ENCODE measurements around the gene ATP6V1F.

The ATP6V1F gene

DNA sequence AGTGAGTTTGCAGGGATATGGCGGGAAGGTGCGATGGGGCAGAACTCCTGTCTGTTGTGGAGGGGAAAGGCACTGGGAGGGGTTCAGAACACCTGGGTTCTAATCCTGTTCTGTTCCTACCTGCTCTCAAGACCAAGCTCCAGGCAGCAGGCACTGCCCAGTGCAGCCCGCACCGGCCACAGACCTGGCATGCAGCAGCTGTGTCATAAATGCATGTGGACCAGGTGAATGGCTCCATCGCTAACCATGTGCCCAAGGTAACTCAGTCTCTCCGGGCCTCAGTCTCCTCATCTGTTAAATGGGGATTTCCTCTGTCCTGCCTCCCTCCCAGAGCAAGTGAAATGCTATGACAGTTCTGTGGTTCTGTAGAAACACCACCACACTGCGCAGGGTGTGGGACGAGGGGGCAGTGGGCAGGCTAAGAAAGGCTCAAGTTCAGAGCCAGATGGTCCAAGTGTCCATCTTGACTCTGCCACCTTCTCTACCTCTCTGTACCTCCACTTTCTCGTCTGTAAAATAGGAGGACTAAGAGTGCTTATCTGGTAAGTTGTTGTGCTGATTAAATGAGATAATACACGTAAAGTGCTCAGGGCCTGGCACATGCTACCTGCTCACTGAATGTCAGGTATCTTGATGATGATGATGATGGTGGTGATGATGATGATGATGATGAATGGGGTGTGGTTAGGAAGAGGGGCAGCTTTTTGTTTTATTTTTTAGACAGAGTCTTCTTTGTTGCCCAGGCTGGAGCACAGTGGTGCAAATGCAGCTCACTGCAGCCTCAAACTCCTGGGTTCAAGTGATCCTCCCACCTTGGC lies 22.9 kb downstream of the ATP6V1F start:
- peaks cover 0 to 45% of the 10 kb centered on the region in 2 donors for H3K27me3 ChIP-seq
- no peak for DNase-seq
- H3K9me3 ChIP-seq = no peaks in the 10 kb centered on the region
- no peak overlapping the region for H3K27ac ChIP-seq
- H3K4me1 ChIP-seq = no peaks in the 10 kb centered on the region
- no peaks in the 10 kb centered on the region for H3K36me3 ChIP-seq
- intact Hi-C loops (cut with DNase I; ENCODE audit: low total_unique reads) = no loop called here
- TF ChIP-seq, protein P1, sequence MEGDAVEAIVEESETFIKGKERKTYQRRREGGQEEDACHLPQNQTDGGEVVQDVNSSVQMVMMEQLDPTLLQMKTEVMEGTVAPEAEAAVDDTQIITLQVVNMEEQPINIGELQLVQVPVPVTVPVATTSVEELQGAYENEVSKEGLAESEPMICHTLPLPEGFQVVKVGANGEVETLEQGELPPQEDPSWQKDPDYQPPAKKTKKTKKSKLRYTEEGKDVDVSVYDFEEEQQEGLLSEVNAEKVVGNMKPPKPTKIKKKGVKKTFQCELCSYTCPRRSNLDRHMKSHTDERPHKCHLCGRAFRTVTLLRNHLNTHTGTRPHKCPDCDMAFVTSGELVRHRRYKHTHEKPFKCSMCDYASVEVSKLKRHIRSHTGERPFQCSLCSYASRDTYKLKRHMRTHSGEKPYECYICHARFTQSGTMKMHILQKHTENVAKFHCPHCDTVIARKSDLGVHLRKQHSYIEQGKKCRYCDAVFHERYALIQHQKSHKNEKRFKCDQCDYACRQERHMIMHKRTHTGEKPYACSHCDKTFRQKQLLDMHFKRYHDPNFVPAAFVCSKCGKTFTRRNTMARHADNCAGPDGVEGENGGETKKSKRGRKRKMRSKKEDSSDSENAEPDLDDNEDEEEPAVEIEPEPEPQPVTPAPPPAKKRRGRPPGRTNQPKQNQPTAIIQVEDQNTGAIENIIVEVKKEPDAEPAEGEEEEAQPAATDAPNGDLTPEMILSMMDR (IDR thresholded peaks at IDR 0.05) = no peak
- no peak overlapping the region for H3K4me3 ChIP-seq

DNA sequence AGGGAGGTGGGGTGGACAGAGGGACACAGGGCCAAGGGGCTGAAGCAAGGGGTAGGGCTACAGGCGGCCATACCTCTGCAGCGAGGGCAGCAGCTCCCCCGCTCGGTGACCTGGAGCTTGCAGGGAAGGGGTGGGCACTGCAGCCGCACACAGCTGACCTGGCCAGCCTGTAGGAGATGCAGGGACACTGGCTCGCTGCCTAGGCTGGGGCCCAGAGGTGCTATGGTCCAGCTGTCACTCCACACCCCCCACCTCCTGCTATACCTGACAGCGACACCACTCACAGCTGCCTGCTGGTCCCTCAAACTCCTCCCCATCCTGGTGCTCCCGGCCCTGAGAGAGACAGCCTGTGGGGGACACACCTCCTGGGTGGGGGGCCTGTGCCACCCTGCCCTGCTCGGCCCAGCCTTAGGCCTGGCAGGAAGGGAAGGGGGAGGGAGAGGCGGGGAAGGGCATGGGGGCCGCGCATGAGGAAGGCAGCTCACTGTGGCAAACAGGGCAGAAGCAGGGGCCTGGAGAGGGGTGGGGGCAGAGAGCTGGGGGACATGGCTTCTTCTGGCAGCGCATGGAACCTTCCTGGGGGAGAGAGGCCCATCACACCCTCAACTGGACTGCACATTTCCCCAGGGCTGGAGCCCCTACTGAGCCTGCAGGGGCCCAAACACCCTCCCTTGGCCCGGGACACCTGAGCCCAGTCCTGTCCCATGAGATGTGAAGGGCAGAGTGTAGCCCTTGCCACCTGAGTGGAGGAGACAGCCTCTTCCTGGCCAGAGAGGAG lies 23.9 kb downstream of the ATP6V1F start:
- Histone ChIP-seq H3K9me3 (no peaks in the 10 kb centered on the region), H3K27ac (no peak overlapping the region), H3K4me3 (no peak overlapping the region), H3K27me3 (peaks cover 0 to 55% of the 10 kb centered on the region in 2 donors), H3K36me3 (no peaks in the 10 kb centered on the region), H3K4me1 (peaks cover 0 to 6% (median 2%) of the 10 kb centered on the region in 4 donors)
- TF ChIP-seq, protein P1 (IDR thresholded peaks at IDR 0.05) = no peak
- DNase-seq = no peak
- intact Hi-C loops (cut with DNase I; ENCODE audit: low total_unique reads) = no loop called here

DNA sequence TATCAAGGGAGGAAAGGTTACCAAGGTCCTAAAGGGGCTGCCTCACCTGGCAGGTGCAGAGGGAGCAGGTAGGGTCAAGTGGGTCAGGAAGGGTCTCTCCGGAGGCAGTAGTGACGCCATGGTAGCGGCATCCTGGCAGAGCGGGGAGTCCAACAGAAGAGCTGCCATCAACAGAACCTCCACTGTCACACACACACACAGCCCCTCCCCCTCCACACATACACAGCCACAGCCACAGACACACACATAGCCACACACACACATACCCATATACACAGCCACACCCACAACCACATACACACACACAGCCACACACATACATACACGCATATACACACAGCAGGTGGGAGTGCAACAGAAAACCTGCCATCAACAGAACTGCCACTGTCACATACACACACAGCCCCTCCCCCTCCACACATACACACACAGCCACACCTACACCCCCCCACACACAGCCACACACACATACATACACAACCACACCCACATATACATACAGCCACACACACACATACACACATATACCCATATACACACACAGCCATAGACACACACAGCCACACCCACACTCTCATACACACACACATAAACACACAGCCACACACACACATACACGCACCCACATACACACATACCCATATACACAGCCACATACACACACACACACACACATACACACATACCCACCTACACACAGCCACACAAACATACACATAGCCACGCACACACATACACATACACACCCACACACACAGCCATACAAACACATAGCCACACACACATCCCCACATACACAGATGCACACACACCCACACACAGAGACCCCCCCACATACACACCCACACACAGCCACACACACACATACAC lies 24.7 kb downstream of the ATP6V1F start:
- H3K4me3 ChIP-seq = no peak overlapping the region
- H3K9me3 ChIP-seq = no peaks in the 10 kb centered on the region
- H3K27me3 ChIP-seq = peaks cover 0 to 63% of the 10 kb centered on the region in 2 donors
- no peak overlapping the region for H3K27ac ChIP-seq
- intact Hi-C loops (cut with DNase I; ENCODE audit: low total_unique reads) = no loop called here
- H3K4me1 ChIP-seq = peaks cover 0 to 6% (median 2%) of the 10 kb centered on the region in 4 donors
- no peak for DNase-seq
- no peaks in the 10 kb centered on the region for H3K36me3 ChIP-seq
- TF ChIP-seq, protein P1 (IDR thresholded peaks at IDR 0.05) = no peak

DNA sequence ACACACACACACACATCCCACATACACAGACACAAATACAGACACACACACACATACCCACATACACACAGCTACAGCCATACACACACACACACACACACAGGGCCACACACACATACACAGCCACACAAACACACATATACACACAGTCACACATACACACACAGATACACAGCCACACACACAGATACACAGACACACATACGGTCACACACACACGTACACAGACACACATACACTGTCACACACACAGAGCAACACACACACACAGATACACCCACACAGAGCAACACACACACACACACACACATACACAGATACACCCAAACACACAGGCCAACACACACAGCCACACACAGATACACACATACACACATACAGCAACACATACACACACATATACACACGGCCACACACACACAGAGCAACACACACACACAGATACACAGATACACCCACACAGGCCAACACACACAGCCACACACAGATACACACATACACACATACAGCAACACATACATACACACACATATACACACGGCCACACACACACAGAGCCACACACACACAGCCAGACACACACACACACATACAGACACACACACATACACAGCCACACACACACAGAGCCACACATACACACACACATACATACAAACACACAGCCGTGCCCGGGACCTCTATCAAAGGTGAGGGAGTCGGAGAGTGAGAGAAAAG lies 25.5 kb downstream of the ATP6V1F start:
- TF ChIP-seq, protein P1 (IDR thresholded peaks at IDR 0.05) = no peak
- intact Hi-C loops (cut with DNase I; ENCODE audit: low total_unique reads) = no loop called here
- peaks cover 0 to 67% of the 10 kb centered on the region in 2 donors for H3K27me3 ChIP-seq

GRCh38 chr7:128888756-128889095 lies 26.1 kb downstream of the ATP6V1F start:
- TF ChIP-seq, protein P1 (IDR thresholded peaks at IDR 0.05) = no peak
- Histone ChIP-seq H3K27me3 (peaks cover 0 to 67% of the 10 kb centered on the region in 2 donors), H3K4me3 (no peak overlapping the region), H3K36me3 (no peaks in the 10 kb centered on the region), H3K4me1 (peaks cover 0 to 6% (median 2%) of the 10 kb centered on the region in 4 donors), H3K27ac (no peak overlapping the region), H3K9me3 (no peaks in the 10 kb centered on the region)
- DNase-seq = no peak
- intact Hi-C loops (cut with DNase I; ENCODE audit: low total_unique reads) = no loop called here

More for the DNA sequence above, 25.5 kb downstream of the ATP6V1F start:
- no peaks in the 10 kb centered on the region for H3K36me3 ChIP-seq
- H3K27ac ChIP-seq = no peak overlapping the region
- peaks cover 0 to 6% (median 2%) of the 10 kb centered on the region in 4 donors for H3K4me1 ChIP-seq
- no peaks in the 10 kb centered on the region for H3K9me3 ChIP-seq
- no peak overlapping the region for H3K4me3 ChIP-seq
- DNase-seq = no peak
